NCI-H2029 (cell line): ENCODE data around the gene PDXK.

ENCODE experiments used
- DNase-seq: peaks from one replicate; lab custom pipeline; 2025; lab: John Stamatoyannopoulos, UW

Gene PDXK

DNA sequence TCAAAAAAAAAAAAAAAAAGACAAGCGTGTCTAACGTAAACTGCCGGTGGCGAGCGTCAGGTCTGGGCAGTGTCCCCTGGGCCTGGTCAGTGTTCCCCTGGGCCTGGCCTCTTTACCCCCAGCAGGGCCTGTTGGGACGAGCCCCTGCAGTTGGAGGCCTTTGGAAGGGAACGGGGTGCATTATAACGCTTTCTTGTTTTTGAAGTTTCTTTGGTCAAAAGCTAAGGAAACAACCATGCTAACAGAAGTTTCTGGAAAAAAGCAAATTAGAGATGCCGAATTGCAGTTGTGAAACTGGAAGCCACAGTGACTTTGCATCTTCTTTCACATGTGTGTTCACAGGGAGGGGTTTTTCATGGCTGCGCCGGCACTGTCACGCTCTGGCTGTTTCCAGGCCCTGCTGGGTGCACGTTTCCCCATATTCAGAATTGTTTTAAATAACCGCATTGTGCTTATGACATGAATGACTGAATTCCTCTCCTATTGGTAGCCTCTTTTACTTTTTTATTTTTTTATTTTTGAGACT is 86.4 kb downstream of the PDXK start:
- no peak for DNase-seq

DNA sequence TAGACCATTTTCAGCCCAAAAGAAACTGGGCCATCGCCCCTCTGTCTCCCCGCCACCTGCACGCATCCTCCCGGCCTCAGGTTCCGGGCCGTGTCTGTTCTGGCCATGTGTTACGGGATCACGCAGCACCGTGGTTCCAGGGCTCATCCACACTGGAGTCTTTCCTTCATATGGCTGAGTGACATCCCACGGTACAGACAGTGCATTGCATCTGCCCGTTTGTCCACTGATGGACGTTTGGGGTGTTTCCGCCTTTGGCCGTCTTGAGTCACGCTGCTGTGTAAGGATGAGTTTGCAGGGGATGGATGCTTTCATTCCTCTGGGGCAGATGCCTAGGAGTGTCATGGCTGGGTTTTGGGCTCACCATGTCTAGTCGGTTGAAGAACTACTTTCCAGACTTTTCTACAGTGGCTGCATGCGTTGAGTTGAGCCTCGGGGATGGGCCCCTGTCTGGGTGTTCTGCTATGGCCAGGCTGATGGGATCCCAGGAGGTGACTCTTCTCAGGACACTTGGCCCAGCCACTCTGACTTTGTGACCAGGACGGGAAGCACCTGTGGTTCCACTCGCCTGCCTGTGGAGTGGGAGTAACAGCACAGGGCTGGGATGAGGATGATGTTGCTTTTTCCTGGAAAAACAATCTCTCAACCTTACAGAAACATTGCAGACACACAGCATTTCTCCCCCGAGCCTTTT is 87.2 kb downstream of the PDXK start:
- DNase-seq: no peak

DNA sequence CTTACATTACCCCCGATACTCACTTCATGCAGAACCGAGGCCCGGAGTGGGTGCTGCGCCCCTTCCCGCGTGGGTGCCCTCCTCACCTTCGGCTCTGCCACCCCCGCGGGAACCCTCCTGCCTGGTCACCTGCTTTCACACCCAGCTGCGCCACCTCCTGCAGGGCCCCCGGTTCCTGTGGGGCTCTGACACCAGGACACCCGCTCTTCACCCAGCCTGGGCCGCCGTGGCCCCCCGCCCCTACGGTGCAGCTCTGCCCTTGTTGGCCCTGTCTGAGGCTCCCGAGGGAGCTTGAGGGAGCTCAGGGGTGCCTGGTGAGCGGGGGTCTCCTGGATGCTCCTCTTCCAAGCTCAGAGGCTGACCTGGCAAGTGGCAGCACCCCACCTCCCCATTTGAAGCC is 89.4 kb downstream of the PDXK start:
- no peak for DNase-seq

DNA sequence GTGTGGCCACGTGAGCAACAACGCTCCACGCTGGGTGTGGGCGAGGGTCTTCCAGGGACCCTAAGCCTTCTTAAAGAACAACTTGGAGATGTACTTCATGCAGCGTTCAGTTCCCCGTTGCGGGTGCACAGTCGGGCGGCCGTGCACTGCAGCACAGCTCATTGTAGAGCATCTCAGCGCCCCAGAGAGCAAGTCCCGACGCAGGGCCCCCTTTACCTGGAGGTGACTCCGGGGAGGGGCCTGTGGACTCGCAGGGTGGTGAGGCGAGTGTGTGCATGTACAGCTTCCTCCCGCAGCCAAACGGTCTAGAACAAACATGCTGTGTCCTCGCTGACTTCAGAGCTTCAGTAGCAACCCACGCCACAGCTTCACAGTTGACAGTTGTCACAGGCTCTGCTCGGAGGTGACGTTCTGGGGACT is 89.9 kb downstream of the PDXK start:
- no peak for DNase-seq

DNA sequence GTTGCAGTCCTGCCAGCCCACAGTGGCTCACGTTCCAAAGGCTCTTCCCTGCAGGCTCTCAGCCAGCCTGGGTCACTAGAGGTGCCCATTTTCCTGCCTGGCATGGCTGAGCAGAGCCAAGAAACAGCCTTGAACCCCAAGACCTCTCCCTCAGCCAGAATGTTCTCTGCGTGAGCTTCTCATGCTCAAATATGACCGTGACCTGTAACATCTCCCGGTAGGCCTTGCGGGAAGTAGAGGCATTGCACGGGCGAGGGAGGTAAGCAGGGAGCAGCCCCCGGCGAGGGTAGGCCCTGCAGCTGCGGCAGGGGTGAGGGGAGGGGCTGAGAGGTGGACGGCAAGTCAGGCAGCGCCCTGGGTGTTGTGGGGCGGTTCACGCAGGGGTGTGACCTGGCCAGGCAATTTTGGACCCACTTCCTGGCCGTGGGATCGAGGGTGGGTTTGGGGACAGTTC is 90.4 kb downstream of the PDXK start:
- DNase-seq: no peak

DNA sequence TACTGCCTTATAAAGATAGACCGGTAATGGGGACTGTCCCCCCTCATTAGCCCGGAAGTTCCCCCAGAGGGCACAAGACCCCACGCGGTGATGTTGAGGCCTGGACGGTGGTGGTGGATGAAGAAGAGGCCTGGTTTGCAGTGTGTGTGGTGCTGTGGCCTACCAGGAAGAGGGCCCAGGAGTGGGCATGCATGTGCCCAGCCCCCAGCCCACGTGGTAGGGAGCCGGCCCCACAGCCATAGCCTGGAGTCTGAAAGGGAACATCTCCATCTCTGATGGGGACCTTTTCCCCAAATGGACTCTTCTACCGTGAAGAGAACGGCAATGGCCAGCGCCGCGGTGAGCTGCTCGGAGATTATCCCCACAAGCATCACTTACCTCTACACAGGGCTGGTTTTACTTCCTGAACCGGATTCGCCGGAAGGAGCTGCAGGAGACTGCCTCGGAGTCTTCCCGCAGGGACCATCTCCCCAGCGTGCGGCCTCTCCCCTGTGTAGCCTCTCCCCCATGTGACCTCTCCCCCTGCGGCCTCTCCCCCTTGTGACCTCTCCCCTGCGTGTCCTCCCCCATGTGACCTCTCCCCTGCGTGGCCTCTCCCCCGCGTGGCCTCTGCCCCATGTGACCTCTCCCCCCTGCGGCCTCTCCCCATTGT is 91.0 kb downstream of the PDXK start:
- DNase-seq: no peak

DNA sequence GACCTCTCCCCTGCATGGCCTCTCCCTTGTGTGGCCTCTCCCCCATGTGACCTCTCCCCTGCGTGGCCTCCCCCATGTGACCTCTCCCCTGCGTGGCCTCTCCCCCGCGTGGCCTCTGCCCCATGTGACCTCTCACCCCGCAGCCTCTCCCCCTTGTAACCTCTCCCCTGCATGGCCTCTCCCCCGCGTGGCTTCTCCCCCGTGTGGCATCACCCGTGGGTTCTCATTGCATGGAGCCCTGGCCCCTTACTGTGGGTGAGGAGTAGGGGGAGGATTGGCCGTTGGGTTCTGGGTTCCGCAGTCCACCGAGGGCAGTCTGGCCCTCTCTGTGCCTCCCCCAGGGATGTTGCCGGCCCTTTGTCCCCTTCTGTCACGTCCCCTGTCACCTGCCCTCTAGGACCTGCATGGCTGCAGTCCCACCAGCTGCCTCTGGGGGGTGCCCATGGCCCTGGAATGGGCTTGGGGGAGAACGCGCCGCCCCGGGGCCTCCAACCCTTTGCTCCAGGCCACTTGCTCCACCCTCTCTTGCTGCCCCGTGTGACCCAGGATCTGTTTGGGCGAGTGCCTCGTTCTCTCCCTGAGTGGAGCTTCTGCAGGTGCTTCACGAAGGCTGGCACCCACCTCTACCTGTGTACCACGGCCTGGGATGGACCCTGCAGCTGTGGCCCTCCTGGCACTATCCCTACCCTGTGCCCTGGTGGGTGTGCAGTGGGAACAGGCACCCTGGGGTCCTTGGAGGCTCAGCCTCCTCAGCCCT is 91.8 kb downstream of the PDXK start:
- peak; percentile 77 for DNase-seq

DNA sequence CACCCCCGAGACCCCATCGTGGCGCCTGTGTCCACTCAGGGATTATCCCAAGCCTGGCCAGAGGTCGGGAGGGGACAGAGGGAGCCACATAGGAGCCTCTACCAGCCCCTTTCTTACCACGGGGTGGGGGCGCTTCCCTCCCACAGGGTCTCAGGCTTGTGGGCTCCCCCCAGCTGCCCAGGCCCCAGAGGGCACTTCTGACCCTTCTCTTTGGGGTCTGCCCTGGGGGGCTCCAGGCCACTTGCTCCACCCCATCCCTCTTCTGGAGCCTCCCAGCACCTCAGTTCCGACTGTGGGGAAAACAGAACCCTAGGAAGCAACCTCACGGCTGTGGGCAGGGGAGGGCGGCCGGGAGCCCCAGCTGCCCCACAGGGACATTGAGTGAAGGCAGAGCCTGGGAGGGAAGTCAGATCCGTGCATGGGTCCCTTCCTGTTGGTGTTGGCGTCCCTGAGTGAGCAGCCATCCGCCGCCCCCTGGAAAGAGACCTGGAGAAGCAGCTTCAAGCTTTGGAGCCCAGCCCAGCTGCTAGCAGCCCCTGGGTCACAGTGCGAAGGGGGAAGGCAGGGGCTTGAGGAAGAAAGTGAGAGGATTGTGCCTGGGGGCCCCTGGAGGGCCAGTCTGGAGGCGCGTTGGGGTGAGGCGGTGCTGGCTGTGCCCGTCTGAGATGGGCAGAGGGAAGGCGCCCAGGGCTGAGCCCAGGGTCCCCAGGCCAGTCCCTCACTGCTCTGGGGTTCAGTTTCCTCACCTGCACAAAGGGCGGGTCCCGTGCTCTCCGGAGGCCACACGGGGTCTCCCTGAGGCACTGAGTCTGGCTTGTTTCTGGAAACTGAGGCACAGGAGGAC is 92.6 kb downstream of the PDXK start:
- no peak for DNase-seq
